Smooth muscle cell (in vitro differentiated cells): ENCODE measurements around the gene NR2C2AP. TPM values are rescaled to one million over a fixed set of nuclear protein-coding genes. Genes with fewer than 3 reads are reported as not detected.

Experiments
- DNase-seq: peaks from one replicate; lab custom pipeline; 2025; ENCODE audit not compliant: unreplicated experiment; lab: John Stamatoyannopoulos, UW
- H2AFZ ChIP-seq: fragments of 200-600 bp; sonication (generic); 2 replicates; pipeline ENCODE4 v1.6.0; 2016; ENCODE audit warnings: antibody characterized with exemption, low read depth, mild to moderate bottlenecking
- H3F3A ChIP-seq: fragments of 200-600 bp; sonication (generic); 2 replicates; pipeline ENCODE4 v1.6.0; 2017; ENCODE audit warnings: antibody characterized with exemption, low read depth
- H3K27ac ChIP-seq: fragments of 200-600 bp; sonication (generic); 2 replicates; pipeline ENCODE4 v1.5.1; 2016; ENCODE audit warnings: low read depth, mild to moderate bottlenecking
- H3K27me3 ChIP-seq: fragments of 200-600 bp; sonication (generic); 2 replicates; pipeline ENCODE4 v1.6.1; 2016; ENCODE audit warnings: low read depth, mild to moderate bottlenecking
- H3K36me3 ChIP-seq: fragments of 200-600 bp; sonication (generic); 2 replicates; pipeline ENCODE4 v1.5.1; 2016; ENCODE audit warnings: low read depth
- H3K4me1 ChIP-seq: fragments of 200-600 bp; sonication (generic); 2 replicates; pipeline ENCODE4 v1.5.1; 2016; ENCODE audit warnings: low read depth
- H3K4me2 ChIP-seq: fragments of 200-600 bp; sonication (generic); 2 replicates; pipeline ENCODE4 v1.6.0; 2016; ENCODE audit warnings: mild to moderate bottlenecking
- H3K4me3 ChIP-seq: fragments of 200-600 bp; sonication (generic); 2 replicates; pipeline ENCODE4 v1.5.1; 2016; ENCODE audit warnings: mild to moderate bottlenecking
- H3K79me2 ChIP-seq: fragments of 200-600 bp; sonication (generic); 2 replicates; pipeline ENCODE4 v1.6.0; 2016; ENCODE audit warnings: low read depth, mild to moderate bottlenecking
- H3K9ac ChIP-seq: fragments of 200-600 bp; sonication (generic); 2 replicates; pipeline ENCODE4 v1.6.0; 2016; ENCODE audit warnings: low read depth
- H3K9me3 ChIP-seq: fragments of 200-600 bp; sonication (generic); replicated peaks from 2 replicates; pipeline ENCODE4 v1.5.1; 2016; ENCODE audit warnings: low read depth
- H4K20me1 ChIP-seq: fragments of 200-600 bp; sonication (generic); 2 replicates; pipeline ENCODE4 v1.6.0; 2016; ENCODE audit warnings: low read depth
- CTCF ChIP-seq: fragments of 200-600 bp; sonication (generic); IDR thresholded peaks from 2 replicates; pipeline ENCODE4 v1.5.1; 2017; ENCODE audit warnings: borderline replicate concordance, mild to moderate bottlenecking, antibody characterized with exemption; ENCODE audit not compliant: insufficient read depth, poor library complexity, severe bottlenecking
- WGBS: methylation state at CpG from one replicate; pipeline ENCODE4 v1.1.7; 2016; ENCODE audit warnings: low lambda C conversion rate; 5-methylcytosine and 5-hydroxymethylcytosine counted together
- polyA plus RNA-seq: library from polyadenylated mRNA; unstranded; fragments of >200 nt; fragmentation: Nextera tagmentation; extraction: Ambion mirVana; gene quantifications from 2 replicates; pipeline ENCODE4 v1.2.1, GENCODE V29; 2016
- total RNA-seq: library from RNA; depleted of rRNA; stranded (reverse); fragments of >200 nt; gene quantifications from 2 replicates; pipeline ENCODE4 v1.2.3, GENCODE V29; 2014

The NR2C2AP gene
- total and polyA plus RNA-seq, 2 experiments from 2014 or later, result 6.9 to 10.5 TPM

GRCh38 chr19:19209372-19209771, 6.2 kb upstream of the NR2C2AP start:
- no peak overlapping the region for H3K27ac ChIP-seq
- no peak overlapping the region for H2AFZ ChIP-seq
- peaks cover 41% of the 10 kb centered on the region for H3K27me3 ChIP-seq
- H3K79me2 ChIP-seq, result no peaks in the 10 kb centered on the region
- no peak overlapping the region for H3K4me3 ChIP-seq
- no peak overlapping the region for H3K9ac ChIP-seq
- no peak for DNase-seq
- no peaks in the 10 kb centered on the region for H4K20me1 ChIP-seq
- no peaks in the 10 kb centered on the region for H3K36me3 ChIP-seq
- no peak overlapping the region for H3K4me2 ChIP-seq
- 65% methylated on average over 9 of the region's 9 CpGs for WGBS
- no peak for TF ChIP-seq CTCF
- no peaks in the 10 kb centered on the region for H3K9me3 ChIP-seq
- H3K4me1 ChIP-seq, result no peaks in the 10 kb centered on the region
- H3F3A ChIP-seq, result no peaks in the 10 kb centered on the region

GRCh38 chr19:19207637-19208572, 4.7 kb upstream of the NR2C2AP start:
- no peak for TF ChIP-seq CTCF
- Histone ChIP-seq H3K9me3 (no peaks in the 10 kb centered on the region), H3K9ac (no peak overlapping the region), H3K27ac (no peak overlapping the region), H3K36me3 (no peaks in the 10 kb centered on the region), H3K4me1 (peaks cover under 1% of the 10 kb centered on the region), H3K79me2 (no peaks in the 10 kb centered on the region), H3K4me2 (no peak overlapping the region), H3K4me3 (no peak overlapping the region), H2AFZ (no peak overlapping the region), H3F3A (no peaks in the 10 kb centered on the region), H4K20me1 (no peaks in the 10 kb centered on the region), H3K27me3 (peaks cover 27% of the 10 kb centered on the region)
- 95% methylated on average over 2 of the region's 8 CpGs for WGBS
- DNase-seq, result no peak

GRCh38 chr19:19206938-19207337, 3.7 kb upstream of the NR2C2AP start:
- Histone ChIP-seq H4K20me1 (no peaks in the 10 kb centered on the region), H3K27me3 (peaks cover 17% of the 10 kb centered on the region), H3F3A (no peaks in the 10 kb centered on the region), H2AFZ (no peak overlapping the region), H3K4me3 (no peak overlapping the region), H3K4me2 (no peak overlapping the region), H3K9me3 (no peaks in the 10 kb centered on the region), H3K4me1 (peaks cover 7% of the 10 kb centered on the region), H3K36me3 (no peaks in the 10 kb centered on the region), H3K9ac (no peak overlapping the region), H3K27ac (no peak overlapping the region), H3K79me2 (no peaks in the 10 kb centered on the region)
- TF ChIP-seq CTCF, result no peak
- WGBS, result 74% methylated on average over 5 of the region's 5 CpGs
- DNase-seq, result no peak
